Hematopoietic multipotent progenitor cell treated with erythropoietin and hydrocortisone succinate and interleukin-3 and kit ligand, for 15 days (in vitro differentiated cells): ENCODE results near the gene SPIB.
"Not testable (repeated sequence)": the region's sequence is repeated elsewhere in the genome, so short reads cannot be mapped to it uniquely, and the experiment has no call there.

Experiments
- DNase-seq: peaks from one replicate; pipeline ENCODE4 v3.0.0-alpha.2; 2015; ENCODE audit warnings: low spot score

Gene SPIB

DNA sequence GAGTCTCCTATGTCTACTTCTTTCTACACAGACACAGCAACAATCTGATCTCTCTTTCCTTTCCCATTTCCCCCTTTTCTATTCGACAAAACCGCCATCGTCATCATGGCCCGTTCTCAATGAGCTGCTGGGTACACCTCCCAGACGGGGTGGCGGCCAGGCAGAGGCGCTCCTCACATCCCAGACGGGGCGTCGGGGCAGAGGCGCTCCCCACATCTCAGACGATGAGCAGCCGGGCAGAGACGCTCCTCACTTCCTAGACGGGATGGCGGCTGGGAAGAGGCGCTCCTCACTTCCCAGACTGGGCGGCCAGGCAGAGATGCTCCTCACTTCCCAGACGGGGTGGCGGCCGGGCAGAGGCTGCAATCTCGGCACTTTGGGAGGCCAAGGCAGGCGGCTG lies 27.8 kb upstream of the SPIB start:
- DNase-seq, result not testable (repeated sequence)

DNA sequence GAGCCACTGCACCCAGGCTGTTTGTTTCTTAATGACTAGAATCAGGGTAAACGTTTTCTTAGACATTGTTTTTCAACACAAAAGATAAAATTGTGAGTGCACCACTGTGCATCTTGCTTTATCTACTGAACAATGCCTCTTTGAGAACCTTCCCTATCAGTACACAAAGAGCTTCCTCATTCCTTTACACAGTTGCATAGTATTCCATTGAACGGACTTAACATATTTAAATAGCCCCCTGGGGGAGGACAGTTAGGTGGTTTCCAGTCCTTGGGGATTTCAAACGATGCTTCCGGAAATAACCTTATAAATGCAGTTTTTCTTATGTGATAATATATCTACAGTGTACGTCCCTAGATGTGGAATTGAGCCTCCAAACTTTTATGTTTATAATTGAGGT lies 26.0 kb upstream of the SPIB start:
- no peak for DNase-seq

DNA sequence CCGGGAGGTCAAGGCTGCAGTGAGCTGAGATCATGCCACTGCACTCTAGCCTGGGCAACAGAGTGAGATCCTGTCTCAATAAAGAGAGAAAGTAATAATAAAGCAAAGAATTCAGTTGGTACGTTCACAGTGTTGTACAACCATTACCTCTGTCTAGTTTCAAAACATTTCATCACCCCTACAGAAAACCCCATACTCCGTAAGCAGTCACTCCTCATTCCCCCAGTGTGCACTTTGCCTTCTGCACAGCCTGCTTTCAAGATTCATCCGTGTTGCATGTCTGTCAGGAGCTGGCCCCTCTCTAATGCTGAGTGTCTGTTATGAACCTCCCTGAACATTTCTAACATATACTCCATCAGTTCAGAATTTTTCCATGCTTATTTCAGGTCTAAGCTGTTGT lies 25.1 kb upstream of the SPIB start:
- no peak for DNase-seq

DNA sequence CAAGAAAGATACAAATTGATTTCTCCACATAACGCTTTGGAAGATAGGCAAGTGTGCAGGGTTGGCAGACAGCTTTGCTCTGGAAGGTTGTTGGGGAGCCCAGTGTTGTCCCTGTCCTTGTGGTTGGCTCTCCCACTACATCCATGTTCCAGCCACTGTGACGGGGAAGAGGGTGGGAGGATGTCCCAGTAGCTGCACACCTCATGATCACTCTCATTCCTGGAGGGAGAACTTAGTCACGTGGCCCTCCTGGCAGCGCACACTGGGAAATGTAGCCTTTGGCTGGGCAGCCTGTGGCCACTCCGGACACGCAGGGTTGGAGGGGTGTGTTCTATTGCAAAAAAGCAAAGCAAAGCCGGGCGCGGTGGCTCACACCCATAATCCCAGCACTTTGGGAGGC lies 24.7 kb upstream of the SPIB start:
- no peak for DNase-seq

DNA sequence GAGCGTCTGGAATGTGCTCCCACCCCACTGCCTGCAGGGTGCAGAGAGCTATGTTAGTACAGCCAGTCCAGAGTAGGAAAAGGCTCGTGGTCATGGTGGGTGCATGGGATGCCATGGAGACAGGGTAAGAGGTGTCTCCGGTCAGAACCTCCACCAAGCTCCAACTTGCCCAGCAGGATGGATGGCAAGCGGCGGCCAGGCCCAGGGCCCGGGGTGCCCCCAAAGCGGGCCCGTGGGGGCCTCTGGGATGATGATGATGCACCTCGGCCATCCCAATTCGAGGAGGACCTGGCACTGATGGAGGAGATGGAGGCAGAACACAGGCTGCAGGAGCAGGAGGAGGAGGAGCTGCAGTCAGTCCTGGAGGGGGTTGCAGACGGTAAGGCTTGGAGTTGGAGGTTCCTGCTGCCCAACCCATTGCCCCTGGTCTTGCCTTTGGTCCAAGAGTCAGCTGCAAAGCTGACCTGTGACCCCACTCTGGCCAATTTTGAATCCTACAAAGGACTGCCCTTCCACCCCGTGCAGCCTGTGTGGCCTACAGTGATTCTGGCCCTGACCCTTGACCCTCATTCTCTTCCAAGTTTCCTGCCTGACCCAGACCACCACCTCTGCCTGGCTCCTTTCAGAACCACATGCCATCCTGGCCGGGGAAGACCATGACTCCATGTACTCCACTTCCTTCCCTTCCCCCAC lies 19.9 kb upstream of the SPIB start:
- no peak for DNase-seq

DNA sequence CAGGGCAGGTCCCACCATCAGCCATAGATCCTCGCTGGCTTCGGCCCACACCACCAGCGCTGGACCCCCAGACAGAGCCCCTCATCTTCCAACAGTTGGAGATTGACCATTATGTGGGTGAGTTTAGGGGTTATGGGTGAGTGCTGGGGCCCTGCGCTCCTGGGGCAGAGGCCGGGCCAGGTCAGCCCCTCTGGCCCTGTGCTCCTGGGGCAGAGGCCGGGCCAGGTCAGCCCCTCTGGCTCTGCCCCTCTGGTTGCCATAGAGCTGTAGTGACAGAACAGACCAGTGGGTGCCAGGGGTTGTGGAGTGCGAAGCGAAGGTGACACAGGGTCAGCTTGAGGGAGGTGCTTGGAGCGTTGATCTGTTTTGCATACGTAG lies 19.4 kb upstream of the SPIB start:
- DNase-seq, result no peak

DNA sequence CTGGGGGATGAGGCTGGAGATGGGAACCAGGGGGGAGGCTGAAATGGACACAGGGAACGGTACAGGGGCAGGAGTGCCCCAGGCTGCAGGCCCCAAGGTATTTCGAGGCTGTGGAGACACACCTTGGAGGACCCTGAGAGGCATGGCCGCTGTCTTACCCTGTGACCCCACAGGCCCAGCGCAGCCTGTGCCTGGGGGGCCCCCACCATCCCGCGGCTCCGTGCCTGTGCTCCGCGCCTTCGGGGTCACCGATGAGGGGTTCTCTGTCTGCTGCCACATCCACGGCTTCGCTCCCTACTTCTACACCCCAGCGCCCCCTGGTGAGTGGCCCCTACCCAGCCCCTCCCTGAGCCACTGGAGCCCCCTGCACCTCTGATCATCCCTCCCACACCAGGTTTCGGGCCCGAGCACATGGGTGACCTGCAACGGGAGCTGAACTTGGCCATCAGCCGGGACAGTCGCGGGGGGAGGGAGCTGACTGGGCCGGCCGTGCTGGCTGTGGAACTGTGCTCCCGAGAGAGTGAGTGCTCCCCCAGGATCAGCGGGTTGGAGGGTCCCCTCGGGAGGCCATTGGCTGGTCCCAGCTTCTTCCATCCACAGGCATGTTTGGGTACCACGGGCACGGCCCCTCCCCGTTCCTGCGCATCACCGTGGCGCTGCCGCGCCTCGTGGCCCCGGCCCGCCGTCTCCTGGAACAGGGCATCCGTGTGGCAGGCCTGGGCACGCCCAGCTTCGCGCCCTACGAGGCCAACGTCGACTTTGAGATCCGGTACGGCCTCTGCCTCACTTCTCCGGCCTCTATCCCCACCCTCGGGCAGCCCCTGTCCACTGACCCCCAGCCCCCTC lies 16.9 kb upstream of the SPIB start:
- DNase-seq, result no peak

DNA sequence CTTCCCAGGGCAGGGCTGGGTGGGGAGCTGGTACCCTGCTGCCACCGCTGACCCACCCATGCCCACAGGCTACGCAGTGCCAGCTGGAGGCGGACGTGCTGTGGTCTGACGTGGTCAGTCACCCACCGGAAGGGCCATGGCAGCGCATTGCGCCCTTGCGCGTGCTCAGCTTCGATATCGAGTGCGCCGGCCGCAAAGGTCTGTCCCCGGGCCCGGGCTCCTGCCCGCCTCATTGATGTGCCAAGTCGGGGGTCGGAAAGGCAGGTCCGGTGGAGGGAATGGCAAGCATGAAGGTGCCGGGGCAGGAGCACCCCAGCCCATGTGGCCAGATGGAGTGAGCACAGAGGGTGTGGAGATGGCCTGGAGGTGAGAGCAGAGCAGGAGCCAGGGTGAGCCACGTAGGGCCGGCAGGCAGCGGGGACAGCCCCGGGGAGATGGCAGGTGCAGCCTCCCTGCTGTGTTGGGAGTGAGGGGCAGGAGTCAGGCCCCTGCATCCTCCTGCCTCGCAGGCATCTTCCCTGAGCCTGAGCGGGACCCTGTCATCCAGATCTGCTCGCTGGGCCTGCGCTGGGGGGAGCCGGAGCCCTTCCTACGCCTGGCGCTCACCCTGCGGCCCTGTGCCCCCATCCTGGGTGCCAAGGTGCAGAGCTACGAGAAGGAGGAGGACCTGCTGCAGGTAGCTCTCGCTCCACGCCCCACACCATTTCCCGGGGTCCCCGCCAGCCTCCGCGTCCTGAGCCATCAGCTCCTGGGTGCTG lies 16.0 kb upstream of the SPIB start:
- DNase-seq, result no peak

DNA sequence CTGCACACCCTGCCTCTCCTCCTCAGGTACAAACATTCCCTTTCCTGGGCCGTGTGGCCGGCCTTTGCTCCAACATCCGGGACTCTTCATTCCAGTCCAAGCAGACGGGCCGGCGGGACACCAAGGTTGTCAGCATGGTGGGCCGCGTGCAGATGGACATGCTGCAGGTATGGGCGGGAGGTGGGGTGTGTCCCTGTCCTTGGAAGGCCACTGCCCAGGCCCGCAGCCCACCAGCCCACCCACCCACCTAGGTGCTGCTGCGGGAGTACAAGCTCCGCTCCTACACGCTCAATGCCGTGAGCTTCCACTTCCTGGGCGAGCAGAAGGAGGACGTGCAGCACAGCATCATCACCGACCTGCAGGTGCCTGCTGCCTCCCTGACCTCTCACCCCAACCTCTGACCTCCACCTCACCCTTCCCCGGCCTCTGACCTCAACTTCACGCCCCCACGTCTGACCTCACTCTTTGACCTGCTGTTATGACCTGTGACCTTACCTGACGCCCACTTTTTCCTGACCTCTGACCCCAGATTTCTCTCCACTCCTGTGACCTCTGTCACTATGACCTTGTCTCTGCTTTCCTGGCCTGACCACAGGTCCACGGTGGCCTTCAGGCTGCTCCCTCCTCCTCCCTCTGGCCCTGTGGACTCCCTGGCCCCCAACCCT lies 12.4 kb upstream of the SPIB start:
- no peak for DNase-seq

DNA sequence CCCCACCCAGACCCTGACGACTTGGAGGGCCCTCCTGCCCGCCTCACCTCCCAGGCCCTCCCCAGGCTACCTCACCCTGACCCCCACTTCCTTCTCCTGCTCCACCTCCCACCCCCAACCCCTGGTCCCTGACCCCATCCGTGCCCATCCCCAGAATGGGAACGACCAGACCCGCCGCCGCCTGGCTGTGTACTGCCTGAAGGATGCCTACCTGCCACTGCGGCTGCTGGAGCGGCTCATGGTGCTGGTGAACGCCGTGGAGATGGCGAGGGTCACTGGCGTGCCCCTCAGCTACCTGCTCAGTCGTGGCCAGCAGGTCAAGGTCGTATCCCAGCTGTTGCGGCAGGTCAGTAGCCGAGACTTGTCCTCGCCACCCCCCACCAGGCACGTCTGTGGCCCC lies 11.9 kb upstream of the SPIB start:
- no peak for DNase-seq

DNA sequence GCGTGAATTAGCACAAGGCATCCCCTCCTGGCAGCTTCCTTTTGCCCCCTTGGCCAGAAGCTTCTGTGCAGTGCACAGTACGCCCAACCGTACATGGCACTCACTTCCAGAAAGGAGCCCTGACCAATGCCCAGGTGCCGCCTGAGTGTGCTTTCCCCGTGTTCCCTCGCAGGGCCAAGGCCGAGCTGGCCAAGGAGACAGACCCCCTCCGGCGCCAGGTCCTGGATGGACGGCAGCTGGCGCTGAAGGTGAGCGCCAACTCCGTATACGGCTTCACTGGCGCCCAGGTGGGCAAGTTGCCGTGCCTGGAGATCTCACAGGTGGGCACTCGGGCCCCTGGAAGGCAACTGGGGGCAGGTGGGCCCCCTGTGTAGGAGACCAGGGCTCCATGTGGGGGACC lies 9.4 kb upstream of the SPIB start:
- DNase-seq, result no peak

DNA sequence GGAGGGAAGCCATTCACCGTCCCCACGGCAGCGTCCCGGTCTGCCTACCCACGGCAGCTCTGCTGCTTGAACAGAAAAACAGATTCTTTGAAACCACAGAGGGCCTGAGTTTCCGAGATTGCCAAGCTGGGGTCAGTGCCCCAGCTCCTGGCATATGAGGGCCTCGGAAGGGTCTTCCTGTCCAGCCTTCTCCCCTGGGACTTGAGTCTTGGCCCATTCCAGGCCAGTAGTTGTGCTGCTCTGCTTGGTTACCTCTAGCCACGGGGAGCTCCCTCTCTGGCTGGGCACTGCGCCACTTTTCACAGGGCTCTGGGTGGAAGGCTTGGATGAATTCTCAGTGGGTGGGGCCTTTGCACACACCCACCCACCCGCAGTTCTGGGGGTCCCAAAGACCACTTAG lies 8.6 kb upstream of the SPIB start:
- DNase-seq, result no peak

DNA sequence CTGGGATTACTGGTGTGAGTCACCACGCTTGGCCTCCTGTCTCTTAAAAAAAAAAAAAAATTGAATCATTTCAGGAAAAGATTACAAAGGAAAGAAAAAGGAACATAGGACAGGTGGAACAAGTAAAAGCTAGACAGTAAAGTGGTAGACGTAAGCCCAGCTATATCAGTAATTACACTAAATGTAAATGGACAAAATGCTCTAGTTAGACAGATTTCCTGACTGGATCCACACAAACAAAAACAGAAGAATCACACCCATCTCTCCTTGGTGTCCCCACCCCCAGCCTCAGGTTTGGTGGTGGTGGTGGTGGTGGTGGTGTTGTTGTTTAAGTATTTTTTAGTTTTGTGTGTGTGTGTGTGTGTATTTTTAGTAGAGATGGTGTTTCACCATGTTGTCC lies 6.3 kb upstream of the SPIB start:
- DNase-seq, result no peak

DNA sequence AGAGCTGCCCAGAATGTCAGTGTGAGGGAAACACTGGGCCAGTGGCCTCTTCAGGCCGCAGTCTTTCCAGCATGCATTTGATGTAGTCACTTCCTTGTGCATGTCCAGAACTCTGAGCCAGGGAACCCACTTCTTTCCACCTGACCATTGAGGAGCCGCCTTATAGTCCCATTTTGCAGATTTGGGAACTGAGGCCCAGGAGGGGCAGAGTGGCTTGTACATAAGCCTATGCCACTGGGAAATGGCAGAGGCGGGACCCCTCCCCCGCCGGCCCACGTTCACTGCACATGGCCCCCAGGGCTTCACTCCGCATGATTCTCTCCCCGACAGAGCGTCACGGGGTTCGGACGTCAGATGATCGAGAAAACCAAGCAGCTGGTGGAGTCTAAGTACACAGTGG lies 5.6 kb upstream of the SPIB start:
- DNase-seq, result no peak

DNA sequence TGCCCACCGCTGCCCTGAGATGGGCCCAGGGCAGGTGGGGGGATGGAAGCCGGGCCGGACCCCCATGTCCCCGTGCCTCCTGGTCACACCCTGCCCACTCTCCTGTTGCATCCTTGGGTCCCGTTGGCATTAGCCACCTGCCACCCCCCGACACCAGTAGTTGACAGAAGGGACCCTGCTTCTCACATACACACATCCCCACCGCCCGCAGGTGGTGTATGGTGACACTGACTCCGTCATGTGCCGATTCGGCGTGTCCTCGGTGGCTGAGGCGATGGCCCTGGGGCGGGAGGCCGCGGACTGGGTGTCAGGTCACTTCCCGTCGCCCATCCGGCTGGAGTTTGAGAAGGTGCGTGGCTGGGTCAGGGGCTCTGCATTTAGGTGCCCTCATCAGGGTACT lies 5.2 kb upstream of the SPIB start:
- DNase-seq, result no peak

DNA sequence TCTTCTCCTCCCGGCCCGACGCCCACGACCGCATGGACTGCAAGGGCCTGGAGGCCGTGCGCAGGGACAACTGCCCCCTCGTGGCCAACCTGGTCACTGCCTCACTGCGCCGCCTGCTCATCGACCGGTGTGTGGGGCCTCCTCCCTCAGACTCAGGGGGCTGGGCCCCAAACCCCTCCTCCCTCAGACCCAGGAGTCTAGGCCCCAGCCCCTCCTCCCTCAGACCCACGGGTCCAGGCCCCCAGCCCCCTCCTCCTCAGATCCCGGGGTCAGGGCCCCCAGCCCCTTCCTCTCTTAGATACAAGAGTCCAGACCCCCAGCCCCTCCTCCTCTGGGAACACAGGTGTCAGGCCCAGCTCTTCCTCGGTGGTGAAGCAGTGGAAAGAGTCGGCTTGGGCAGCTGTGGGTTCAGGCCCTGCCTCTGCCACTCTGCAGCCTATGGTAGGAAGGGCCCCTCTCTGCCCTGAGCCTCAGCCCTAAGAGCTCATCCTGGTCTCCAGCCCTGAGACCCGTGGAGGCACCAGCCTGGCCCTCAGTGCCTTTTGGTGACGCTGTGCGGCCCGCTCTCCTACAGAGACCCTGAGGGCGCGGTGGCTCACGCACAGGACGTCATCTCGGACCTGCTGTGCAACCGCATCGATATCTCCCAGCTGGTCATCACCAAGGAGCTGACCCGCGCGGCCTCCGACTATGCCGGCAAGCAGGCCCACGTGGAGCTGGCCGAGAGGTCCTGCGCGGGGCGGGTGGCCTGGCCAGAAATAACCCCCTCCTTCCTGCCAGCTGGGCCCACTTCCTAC lies 3.7 kb upstream of the SPIB start:
- DNase-seq, result peak; percentile 78

DNA sequence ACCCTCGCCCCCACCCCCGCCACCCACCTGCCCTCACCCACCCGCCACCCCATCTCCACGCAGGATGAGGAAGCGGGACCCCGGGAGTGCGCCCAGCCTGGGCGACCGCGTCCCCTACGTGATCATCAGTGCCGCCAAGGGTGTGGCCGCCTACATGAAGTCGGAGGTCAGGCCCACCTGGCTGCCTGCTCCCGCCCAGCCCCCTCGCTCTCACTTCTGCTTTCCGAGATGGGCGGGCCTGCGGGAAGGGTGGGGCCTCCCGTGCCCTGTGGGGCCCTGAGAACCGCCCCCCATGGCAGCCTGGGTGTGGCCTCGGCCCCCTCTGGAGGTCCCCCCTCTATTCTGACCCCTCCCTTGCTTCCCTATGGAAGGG lies 3.1 kb upstream of the SPIB start:
- no peak for DNase-seq

DNA sequence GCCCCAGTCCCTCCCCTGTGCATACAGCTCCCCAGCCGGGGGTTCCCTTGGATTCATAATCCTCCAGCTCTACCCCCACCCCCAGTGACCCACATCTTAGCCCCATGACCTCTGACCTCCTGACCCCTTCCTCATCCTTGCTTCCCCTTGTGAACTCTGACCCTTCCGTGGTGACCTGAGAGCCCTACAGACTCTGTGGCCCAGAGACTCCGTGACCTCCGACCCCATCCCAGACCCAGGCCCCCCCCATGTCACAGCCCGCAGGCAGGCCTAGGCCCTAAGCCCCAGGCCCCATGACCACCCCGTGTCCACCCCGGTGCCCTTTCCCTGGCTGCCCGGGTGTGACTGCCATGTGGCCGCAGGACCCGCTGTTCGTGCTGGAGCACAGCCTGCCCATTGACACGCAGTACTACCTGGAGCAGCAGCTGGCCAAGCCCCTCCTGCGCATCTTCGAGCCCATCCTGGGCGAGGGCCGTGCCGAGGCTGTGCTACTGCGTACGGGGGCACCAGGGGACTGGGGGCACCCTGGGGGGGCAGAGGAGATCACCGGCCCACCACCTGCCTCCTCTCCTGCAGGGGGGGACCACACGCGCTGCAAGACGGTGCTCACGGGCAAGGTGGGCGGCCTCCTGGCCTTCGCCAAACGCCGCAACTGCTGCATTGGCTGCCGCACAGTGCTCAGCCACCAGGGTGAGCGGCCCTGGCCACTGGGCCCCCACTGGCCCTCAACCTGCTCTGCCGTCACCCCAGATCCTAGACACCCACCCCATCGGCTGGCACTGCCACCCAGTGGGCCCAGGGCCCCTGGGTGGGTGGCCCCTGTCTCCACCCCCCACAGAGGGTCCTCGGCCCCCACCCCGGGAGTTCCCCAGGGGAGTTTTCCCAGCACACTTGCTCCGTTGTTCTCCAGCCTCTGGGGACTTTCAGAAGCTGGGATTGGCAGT lies 2.4 kb upstream of the SPIB start:
- DNase-seq, result no peak

DNA sequence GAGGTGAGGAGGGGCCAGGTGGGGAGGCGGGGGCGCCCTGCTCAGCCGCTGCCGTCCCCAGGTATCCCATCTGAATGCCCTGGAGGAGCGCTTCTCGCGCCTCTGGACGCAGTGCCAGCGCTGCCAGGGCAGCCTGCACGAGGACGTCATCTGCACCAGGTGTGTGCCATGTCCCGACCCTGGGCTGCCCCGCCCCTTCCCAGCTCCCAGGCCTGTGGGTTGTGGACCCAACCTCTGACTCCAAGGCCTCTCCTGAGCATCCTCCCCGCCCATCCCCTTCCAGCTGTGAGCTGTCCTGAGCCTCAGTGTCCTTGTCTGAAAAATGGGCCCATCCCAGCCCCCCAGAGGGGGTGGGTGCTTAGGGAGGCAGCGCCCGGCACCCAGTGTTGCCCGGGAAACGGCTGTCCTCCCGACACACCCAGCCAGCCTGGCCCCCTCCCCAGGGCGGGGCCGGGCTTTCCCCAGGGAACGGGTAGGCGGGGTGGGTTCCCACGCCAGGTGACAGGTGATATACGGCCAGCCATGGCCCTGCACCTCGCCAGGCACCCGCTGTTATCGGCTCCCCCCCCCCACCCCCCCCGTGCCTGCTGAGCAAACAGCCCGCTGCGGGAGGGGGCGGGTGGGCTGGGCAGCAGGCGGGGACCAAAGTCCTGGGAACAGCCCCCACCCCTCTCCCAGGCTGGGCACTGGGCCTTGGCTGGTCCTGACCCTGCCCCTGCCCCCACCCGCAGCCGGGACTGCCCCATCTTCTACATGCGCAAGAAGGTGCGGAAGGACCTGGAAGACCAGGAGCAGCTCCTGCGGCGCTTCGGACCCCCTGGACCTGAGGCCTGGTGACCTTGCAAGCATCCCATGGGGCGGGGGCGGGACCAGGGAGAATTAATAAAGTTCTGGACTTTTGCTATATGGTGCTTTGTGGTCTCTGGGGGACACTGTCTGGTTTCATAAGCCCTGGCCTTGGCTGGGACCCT lies 1.3 kb upstream of the SPIB start:
- no peak for DNase-seq
